Right ventricle myocardium inferior (tissue), 1 donor: Measurements from ENCODE around the gene RAB40C. TPM values are rescaled to one million over a fixed set of nuclear protein-coding genes. Genes with fewer than 3 reads are reported as not detected.

Source experiments
- ATAC-seq: fragments of 200-7000 bp; cut with Tn5 transposase; one replicate; pipeline ENCODE4 v1.9.1; 2020; ENCODE audit warnings: mild to moderate bottlenecking, moderate library complexity
- DNase-seq: peaks from one replicate; pipeline ENCODE4 v3.0.0; 2021; ENCODE audit errors: missing footprints
- intact Hi-C: fragments of 100-400 bp; cut with DNase I; formaldehyde crosslinking; loops from one replicate; pipeline ENCODE4 v1.11.0; 2022
- total RNA-seq: library from RNA; stranded (reverse); fragmentation: NEBNext Ultra II Directional; extraction: Animal tissue kit (Norgen Biotek cat#: 25700); gene quantifications from one replicate; pipeline ENCODE4 v1.2.1, GENCODE V29; 2021
- donor health status: DM: no; HTN: yes; CAD: no; lungs with severe emphysema.

The RAB40C gene
- total RNA-seq, 1 donor from 2014 or later = 8.8 TPM

DNA sequence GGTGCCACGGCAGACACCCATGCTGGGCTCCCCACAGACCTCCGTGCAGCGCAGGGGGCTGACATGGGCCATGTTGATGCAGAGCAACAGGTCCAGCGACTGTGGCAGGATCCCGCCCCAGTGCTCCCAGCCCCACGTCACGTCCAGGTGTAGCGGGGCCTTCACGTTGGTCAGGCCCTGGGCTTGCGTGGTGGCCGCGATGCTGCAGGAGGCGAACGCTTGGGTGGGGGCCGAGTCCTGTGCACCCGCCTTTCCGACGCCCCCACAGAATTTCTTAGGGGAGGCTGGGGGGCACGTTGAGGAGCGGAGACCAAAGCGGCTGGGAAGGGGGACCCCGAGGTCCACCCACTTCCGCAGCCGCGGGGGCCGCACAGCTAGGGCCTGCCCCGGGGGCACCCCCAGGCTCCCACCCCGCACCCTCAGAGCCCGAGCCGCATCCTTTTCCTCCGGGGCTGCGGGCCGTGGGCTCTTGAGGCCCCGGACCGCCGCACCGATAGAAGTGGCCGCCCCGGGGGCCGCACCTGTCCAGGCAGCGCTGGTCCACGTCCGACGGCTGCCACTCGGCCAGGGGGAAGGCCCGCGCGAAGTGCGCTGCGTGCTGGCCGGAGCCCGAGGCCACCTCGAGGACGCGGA, 45.8 kb downstream of the RAB40C start:
- intact Hi-C loops = loop anchor here (2.0 kb wide), 1 partner anchor 47 kb away; no protein-coding TSS in a partner anchor
- ATAC-seq = no peak
- no peak for DNase-seq

- intact Hi-C loops = loop anchor here (2.0 kb wide), 1 partner anchor 48 kb away; no protein-coding TSS in a partner anchor
- peak; percentile 99 for DNase-seq
- ATAC-seq = peak; percentile 91
These were observed 46.6 kb downstream of the RAB40C start, which contains the start of gene METTL26 for GRCh38 chr16:636206-637080. Gene METTL26 (minus strand): TSS chr16:636305. CDS start chr16:636290, 15 bp downstream.

GRCh38 chr16:637081-638018, 47.5 kb downstream of the RAB40C start:
- DNase-seq (peak; percentile 94), ATAC-seq (peak; percentile 82)
- intact Hi-C loops = loop anchor here (2.0 kb wide), 1 partner anchor 49 kb away; no protein-coding TSS in a partner anchor

GRCh38 chr16:638034-638543, 48.2 kb downstream of the RAB40C start:
- intact Hi-C loops = no loop called here
- no peak for ATAC-seq
- no peak for DNase-seq

- intact Hi-C loops = no loop called here
- no peak for DNase-seq
- no peak for ATAC-seq
These were observed 49.0 kb downstream of the RAB40C start for GRCh38 chr16:638836-639235.

GRCh38 chr16:640614-641013, 50.7 kb downstream of the RAB40C start:
- ATAC-seq = no peak
- no peak for DNase-seq
- intact Hi-C loops = no loop called here

GRCh38 chr16:641326-642188, 51.7 kb downstream of the RAB40C start, which contains the start of gene MCRIP2:
Gene MCRIP2 (plus strand): TSS chr16:641828. CDS start chr16:641992, 164 bp downstream.
- DNase-seq (peak; percentile 93), ATAC-seq (peak; percentile 69)
- intact Hi-C loops = no loop called here

GRCh38 chr16:642189-643049, 52.6 kb downstream of the RAB40C start:
- DNase-seq (no peak), ATAC-seq (peak; percentile 27)
- intact Hi-C loops = no loop called here

- intact Hi-C loops = no loop called here
- DNase-seq (no peak), ATAC-seq (no peak)
These were observed 53.1 kb downstream of the RAB40C start for GRCh38 chr16:643050-643368.

DNA sequence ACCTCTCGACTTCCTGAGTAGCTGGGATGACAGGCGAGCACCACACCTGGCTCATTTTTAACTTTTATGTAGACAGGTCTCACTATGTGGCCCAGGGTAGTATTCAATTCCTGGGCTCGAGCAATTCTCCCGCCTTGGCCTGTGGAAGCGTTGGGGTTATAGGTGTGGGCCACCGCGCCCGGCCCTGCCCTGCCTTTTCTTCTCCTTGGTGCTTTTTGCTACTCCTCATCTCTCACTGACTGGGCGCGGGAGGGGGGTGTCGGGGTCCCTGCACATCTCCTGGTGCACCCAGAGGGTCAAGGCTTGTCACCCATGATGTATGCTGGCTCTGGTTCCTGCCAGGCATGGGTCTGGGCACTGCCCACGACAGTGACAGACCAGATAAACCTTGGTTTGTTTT, 54.7 kb downstream of the RAB40C start:
- intact Hi-C loops = no loop called here
- ATAC-seq (no peak), DNase-seq (no peak)

GRCh38 chr16:645852-646678, 56.2 kb downstream of the RAB40C start:
- intact Hi-C loops = no loop called here
- DNase-seq = no peak
- ATAC-seq = peak; percentile 36

GRCh38 chr16:646679-647172, 56.9 kb downstream of the RAB40C start:
- ATAC-seq (no peak), DNase-seq (no peak)
- intact Hi-C loops = no loop called here

DNA sequence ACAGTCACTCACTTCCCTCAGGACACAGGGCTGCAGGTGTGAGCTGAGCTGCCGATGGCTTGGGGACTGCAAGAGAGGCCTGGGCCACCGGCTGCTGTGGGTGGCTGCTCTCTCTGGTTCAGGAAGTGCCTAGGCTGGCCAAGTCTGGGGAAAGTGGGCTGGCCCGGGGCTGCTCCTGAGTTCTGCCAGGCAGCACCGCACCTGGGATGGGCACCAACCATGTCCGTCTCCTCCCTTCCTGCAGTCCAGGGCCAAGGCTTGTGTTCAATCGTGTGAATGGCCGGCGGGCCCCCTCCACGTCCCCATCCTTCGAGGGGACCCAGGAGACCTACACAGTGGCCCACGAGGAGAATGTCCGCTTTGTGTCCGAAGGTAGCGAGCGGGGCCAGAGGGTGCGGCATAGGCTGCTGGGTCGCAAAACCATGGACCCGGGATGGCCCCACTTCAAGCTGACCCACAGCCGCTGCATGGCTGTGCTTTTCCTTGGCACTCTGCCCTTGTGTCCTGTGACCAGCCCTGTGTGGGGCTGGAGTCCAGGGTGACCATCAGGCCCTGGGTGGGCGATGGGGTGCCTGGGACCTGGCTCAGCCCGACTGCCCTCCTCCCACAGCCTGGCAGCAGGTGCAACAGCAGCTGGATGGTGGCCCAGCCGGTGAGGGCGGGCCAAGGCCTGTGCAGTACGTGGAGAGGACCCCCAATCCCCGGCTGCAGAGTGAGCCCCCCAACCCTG, 57.5 kb downstream of the RAB40C start:
- intact Hi-C loops = no loop called here
- no peak for ATAC-seq

GRCh38 chr16:648071-648780, 58.4 kb downstream of the RAB40C start:
- DNase-seq = no peak
- intact Hi-C loops = no loop called here
- ATAC-seq = no peak

More for the DNA sequence above, 57.5 kb downstream of the RAB40C start:
- no peak for DNase-seq
